OCI-LY3 (cell line): ENCODE data around the gene DDO.
A peak's percentile ranks its signal among the peaks of the same experiment; 100 is the strongest.

ENCODE experiments used
- H2AFZ ChIP-seq: fragments of 200-600, 300-600 bp; shearing (Covaris generic); 2 replicates; pipeline ENCODE4 v1.6.0; 2014; ENCODE audit warnings: antibody characterized with exemption, low read depth, low read length
- H3K27ac ChIP-seq: fragments of 200-600, 300-600 bp; sonication (generic); 2 replicates; pipeline ENCODE4 v1.5.1; 2014; ENCODE audit warnings: mild to moderate bottlenecking, low read length, moderate library complexity, mixed read lengths
- H3K27me3 ChIP-seq: fragments of 200-600, 300-600 bp; sonication (generic); 2 replicates; pipeline ENCODE4 v1.6.1; 2014; ENCODE audit warnings: low read depth, low read length, mixed read lengths
- H3K36me3 ChIP-seq: fragments of 200-600, 300-600 bp; sonication (generic); replicated peaks from 2 replicates; pipeline ENCODE3; 2014; ENCODE audit warnings: low read depth, low read length, mixed read lengths
- H3K4me1 ChIP-seq: fragments of 300-600, 200-600 bp; sonication (generic); 2 replicates; pipeline ENCODE4 v1.6.1; 2014; ENCODE audit warnings: low read length, mixed read lengths
- H3K4me2 ChIP-seq: fragments of 200-600, 300-600 bp; sonication (generic); 2 replicates; pipeline ENCODE4 v1.6.1; 2014; ENCODE audit warnings: low read length, mixed read lengths
- H3K4me3 ChIP-seq: fragments of 300-600, 200-600 bp; sonication (generic); 2 replicates; pipeline ENCODE4 v1.5.1; 2014; ENCODE audit warnings: antibody characterized with exemption, mild to moderate bottlenecking, low read length, moderate library complexity
- H3K79me2 ChIP-seq: fragments of 300-600, 200-600 bp; shearing (Covaris generic); 2 replicates; pipeline ENCODE4 v1.6.1; 2014; ENCODE audit warnings: mild to moderate bottlenecking, low read length, mixed read lengths
- H3K9ac ChIP-seq: fragments of 300-600, 200-600 bp; shearing (Covaris generic); 2 replicates; pipeline ENCODE4 v1.6.0; 2014; ENCODE audit warnings: mild to moderate bottlenecking, low read length, moderate library complexity
- H3K9me3 ChIP-seq: fragments of 200-600, 300-600 bp; shearing (Covaris generic); 2 replicates; pipeline ENCODE4 v1.6.1; 2014; ENCODE audit warnings: low read length, mixed read lengths; ENCODE audit not compliant: insufficient read depth
- H4K20me1 ChIP-seq: fragments of 200-600, 300-600 bp; sonication (generic); 2 replicates; pipeline ENCODE4 v1.6.1; 2016; ENCODE audit warnings: low read length, mixed read lengths; ENCODE audit not compliant: insufficient read depth
- CTCF ChIP-seq: fragments of 200-600, 300-600 bp; sonication (generic); IDR thresholded peaks from 2 replicates; pipeline ENCODE4 v1.5.1; 2014; ENCODE audit warnings: antibody characterized with exemption, low read length, low read depth
- EZH2phosphoT487 ChIP-seq: fragments of 200-600 bp; shearing (Covaris generic); IDR thresholded peaks from 2 replicates; pipeline ENCODE4 v1.6.1; 2018; ENCODE audit warnings: antibody characterized with exemption, mixed run types, low read depth

The DDO gene

DNA sequence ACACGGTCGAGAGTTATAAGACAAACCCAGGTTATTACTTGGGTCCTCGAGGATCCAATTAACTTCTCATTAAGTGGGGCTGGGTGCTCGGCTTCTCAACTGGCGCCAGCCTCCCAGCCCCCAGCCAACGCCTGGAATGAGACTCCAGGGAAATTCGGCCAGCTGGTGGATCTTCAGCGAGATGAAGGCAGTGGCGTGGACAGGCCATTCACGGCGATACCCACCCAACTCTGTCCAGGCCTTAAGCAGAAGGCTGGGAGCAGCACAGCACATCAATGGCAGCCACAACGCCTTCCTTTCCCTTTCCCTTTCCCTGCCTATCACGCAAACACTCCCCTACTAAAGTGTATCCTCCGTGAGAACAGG lies 58.1 kb downstream of the DDO start:
- Histone ChIP-seq H4K20me1 (no peaks in the 10 kb centered on the region), H2AFZ (no peak overlapping the region), H3K79me2 (no peaks in the 10 kb centered on the region), H3K36me3 (no peaks in the 10 kb centered on the region), H3K4me2 (peak overlapping the region; percentile 65), H3K27me3 (peaks cover 10% of the 10 kb centered on the region; the same call in 1 of the 2 replicates), H3K4me3 (peak overlapping the region; percentile 72), H3K9me3 (no peaks in the 10 kb centered on the region), H3K9ac (no peak overlapping the region), H3K4me1 (no peaks in the 10 kb centered on the region), H3K27ac (no peak overlapping the region)
- TF ChIP-seq EZH2phosphoT487 (no peak), CTCF (no peak)

GRCh38 chr6:110356778-110357177 lies 58.6 kb downstream of the DDO start:
- no peaks in the 10 kb centered on the region for H4K20me1 ChIP-seq
- peaks cover 10% of the 10 kb centered on the region; the same call in 1 of the 2 replicates for H3K27me3 ChIP-seq
- no peaks in the 10 kb centered on the region for H3K36me3 ChIP-seq
- no peaks in the 10 kb centered on the region for H3K4me1 ChIP-seq
- H2AFZ ChIP-seq, result no peak overlapping the region
- no peak overlapping the region for H3K27ac ChIP-seq
- H3K9ac ChIP-seq, result no peak overlapping the region
- H3K4me3 ChIP-seq, result no peak overlapping the region
- no peak for TF ChIP-seq EZH2phosphoT487
- TF ChIP-seq CTCF, result no peak
- no peaks in the 10 kb centered on the region for H3K79me2 ChIP-seq
- no peak overlapping the region for H3K4me2 ChIP-seq
- H3K9me3 ChIP-seq, result no peaks in the 10 kb centered on the region

DNA sequence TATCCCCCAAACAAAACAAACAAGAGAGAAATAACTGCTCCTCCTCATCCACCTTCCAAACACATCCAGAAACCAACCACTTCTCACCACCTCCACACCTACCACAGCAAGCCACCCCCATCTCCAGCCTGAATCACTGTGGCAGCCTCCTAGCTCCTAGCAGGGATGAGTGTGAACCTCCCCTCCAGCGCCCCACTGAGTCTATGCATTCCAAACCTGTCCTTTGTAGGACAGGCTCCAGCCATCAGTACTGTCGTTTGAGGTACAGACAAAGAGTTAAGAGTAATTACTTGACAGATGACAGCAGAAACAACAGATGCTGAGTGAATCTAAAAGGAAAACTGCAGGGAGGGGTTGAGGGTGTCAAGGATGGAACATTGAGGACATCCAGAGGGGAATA lies 59.6 kb downstream of the DDO start:
- no peak overlapping the region for H3K4me3 ChIP-seq
- TF ChIP-seq EZH2phosphoT487 (no peak), CTCF (no peak)
- no peak overlapping the region for H3K9ac ChIP-seq
- H3K27me3 ChIP-seq, result peaks cover 10% of the 10 kb centered on the region; the same call in 1 of the 2 replicates
- H3K27ac ChIP-seq, result no peak overlapping the region
- no peaks in the 10 kb centered on the region for H3K36me3 ChIP-seq
- no peaks in the 10 kb centered on the region for H3K9me3 ChIP-seq
- H3K4me2 ChIP-seq, result no peak overlapping the region
- no peaks in the 10 kb centered on the region for H4K20me1 ChIP-seq
- no peak overlapping the region for H2AFZ ChIP-seq
- no peaks in the 10 kb centered on the region for H3K4me1 ChIP-seq
- no peaks in the 10 kb centered on the region for H3K79me2 ChIP-seq

DNA sequence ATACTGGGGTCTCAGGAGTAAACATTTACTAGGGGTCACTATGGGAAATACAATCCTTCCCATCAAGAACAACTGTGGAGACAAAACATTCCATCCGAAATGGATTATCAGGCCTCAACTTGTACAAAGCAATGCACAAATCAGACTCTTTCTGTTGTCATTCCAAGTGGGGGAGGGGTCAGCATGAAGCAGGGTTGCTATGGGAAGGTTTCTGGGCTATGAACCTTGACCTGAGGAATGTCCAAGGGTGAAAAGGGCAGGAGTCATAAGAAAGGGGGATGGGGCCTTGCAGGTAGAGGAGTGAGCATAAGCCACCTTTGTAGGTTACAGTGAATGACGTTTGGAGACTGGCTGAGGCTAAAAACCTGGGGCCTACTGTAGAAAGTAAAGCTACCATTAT lies 60.4 kb downstream of the DDO start:
- Histone ChIP-seq H3K4me3 (no peak overlapping the region), H2AFZ (no peak overlapping the region), H3K27me3 (peaks cover 10% of the 10 kb centered on the region; the same call in 1 of the 2 replicates)

More for the DNA sequence above, 60.4 kb downstream of the DDO start:
- TF ChIP-seq EZH2phosphoT487 (no peak), CTCF (no peak)
- Histone ChIP-seq H3K4me2 (no peak overlapping the region), H3K79me2 (no peaks in the 10 kb centered on the region), H4K20me1 (no peaks in the 10 kb centered on the region), H3K27ac (no peak overlapping the region), H3K9me3 (no peaks in the 10 kb centered on the region), H3K9ac (no peak overlapping the region), H3K4me1 (no peaks in the 10 kb centered on the region), H3K36me3 (no peaks in the 10 kb centered on the region)
